ENCODE data around the gene MEIS2.

MEIS2 gene

DNA sequence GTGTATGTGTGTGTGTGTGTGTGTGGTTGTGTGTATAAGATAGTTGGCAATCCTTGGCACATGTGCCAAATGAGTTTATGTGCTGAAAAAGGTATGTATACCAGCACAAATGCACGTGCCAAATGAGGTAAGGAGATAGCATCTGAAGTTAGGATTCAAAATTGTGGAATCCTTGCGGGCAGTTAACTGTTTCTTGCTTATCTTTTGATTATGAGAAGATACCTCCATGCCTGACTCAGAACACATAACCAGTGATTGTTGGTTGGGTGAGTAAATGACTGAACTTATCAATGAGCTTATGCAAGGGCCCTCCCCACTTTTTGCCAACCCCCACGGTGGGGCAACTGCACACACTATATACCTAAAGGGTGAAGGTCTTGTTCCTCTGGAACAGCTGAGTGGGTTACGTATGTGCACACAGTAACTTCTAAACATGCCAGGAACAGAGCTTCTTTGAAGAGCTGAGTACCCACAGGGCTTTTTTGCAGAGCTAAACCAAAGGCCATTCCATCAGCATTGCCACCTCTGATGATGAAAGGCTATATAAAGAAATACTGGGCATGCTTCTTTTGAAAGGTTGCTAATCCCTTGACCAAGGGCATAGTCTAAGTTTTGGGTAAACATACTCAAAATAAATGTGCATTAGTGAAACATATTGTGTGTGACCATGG, 60.1 kb downstream of the MEIS2 start:
- H3K9me3 ChIP-seq (ENCODE audit: control insufficient read depth, insufficient read depth, low read depth, low read length): no peaks in the 10 kb centered on the region
- no peak overlapping the region for H3K27ac ChIP-seq (ENCODE audit: extremely low read depth, low read depth, low read length)
- peaks cover 0 to 12% of the 10 kb centered on the region in 2 experiments; a peak in 2 of 3 replicates for H3K36me3 ChIP-seq (ENCODE audit: control insufficient read depth in 2 of 2, insufficient read depth in 1 of 2, low read length in 2 of 2)
- ChIA-PET POLR2A (no interaction called here), CTCF (no interaction called here)
- TF ChIP-seq, protein P1, sequence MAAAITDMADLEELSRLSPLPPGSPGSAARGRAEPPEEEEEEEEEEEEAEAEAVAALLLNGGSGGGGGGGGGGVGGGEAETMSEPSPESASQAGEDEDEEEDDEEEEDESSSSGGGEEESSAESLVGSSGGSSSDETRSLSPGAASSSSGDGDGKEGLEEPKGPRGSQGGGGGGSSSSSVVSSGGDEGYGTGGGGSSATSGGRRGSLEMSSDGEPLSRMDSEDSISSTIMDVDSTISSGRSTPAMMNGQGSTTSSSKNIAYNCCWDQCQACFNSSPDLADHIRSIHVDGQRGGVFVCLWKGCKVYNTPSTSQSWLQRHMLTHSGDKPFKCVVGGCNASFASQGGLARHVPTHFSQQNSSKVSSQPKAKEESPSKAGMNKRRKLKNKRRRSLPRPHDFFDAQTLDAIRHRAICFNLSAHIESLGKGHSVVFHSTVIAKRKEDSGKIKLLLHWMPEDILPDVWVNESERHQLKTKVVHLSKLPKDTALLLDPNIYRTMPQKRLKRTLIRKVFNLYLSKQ (tag by site-specific recombination; IDR thresholded peaks at IDR 0.05; ENCODE audit: borderline replicate concordance): no peak
- H3K4me3 ChIP-seq (ENCODE audit: low read depth, low read length): no peak overlapping the region
- peaks cover 20% of the 10 kb centered on the region for H3K4me1 ChIP-seq (ENCODE audit: control insufficient read depth, insufficient read depth, low read length)

DNA sequence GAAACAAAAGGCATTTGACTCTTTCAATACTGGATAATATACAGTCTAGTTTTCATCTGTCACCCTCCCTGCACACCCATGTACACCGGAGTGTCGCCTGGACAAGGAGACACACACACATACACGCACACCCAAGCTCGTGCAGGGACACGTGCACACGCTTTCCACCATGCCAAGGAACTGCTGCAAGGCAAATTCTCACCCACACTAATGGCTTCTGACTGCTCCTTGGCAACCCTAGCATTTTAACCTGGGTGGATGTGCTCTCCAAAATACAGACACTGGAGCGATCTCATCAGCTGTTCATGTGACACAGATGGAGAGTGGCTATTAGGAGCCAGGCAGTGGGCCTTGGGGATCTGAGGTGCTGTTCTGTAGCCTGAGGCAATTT, 61.6 kb downstream of the MEIS2 start:
- CTCF ChIA-PET: interaction anchor here (0.6 kb wide), 1 partner anchor 10 kb away, joined by 3 read pairs; no protein-coding TSS in a partner anchor

More for the DNA sequence above, 61.6 kb downstream of the MEIS2 start:
- Histone ChIP-seq H3K36me3 (ENCODE audit: control insufficient read depth in 2 of 2, insufficient read depth in 1 of 2, low read length in 2 of 2) (peaks cover 0 to 5% of the 10 kb centered on the region in 2 experiments; a peak in 2 of 3 replicates), H3K27ac (ENCODE audit: extremely low read depth, low read depth, low read length) (peak overlapping the region; percentile 77), H3K9me3 (ENCODE audit: control insufficient read depth, insufficient read depth, low read depth, low read length) (no peaks in the 10 kb centered on the region), H3K4me3 (ENCODE audit: low read depth, low read length) (no peak overlapping the region), H3K4me1 (ENCODE audit: control insufficient read depth, insufficient read depth, low read length) (peaks cover 17% of the 10 kb centered on the region)
- TF ChIP-seq, protein P2, sequence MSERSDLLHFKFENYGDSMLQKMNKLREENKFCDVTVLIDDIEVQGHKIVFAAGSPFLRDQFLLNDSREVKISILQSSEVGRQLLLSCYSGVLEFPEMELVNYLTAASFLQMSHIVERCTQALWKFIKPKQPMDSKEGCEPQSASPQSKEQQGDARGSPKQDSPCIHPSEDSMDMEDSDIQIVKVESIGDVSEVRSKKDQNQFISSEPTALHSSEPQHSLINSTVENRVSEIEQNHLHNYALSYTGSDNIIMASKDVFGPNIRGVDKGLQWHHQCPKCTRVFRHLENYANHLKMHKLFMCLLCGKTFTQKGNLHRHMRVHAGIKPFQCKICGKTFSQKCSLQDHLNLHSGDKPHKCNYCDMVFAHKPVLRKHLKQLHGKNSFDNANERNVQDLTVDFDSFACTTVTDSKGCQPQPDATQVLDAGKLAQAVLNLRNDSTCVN (tag by site-specific recombination; optimal IDR thresholded peaks at IDR 0.05): peak; percentile 32
- no peak for TF ChIP-seq YY1 (tag by site-specific recombination; IDR thresholded peaks at IDR 0.05)
- TF ChIP-seq, protein P3, sequence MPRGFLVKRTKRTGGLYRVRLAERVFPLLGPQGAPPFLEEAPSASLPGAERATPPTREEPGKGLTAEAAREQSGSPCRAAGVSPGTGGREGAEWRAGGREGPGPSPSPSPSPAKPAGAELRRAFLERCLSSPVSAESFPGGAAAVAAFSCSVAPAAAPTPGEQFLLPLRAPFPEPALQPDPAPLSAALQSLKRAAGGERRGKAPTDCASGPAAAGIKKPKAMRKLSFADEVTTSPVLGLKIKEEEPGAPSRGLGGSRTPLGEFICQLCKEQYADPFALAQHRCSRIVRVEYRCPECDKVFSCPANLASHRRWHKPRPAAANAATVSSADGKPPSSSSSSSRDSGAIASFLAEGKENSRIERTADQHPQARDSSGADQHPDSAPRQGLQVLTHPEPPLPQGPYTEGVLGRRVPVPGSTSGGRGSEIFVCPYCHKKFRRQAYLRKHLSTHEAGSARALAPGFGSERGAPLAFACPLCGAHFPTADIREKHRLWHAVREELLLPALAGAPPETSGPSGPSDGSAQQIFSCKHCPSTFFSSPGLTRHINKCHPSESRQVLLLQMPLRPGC (tag by site-specific recombination; IDR thresholded peaks at IDR 0.05): no peak
- TF ChIP-seq, protein P4, sequence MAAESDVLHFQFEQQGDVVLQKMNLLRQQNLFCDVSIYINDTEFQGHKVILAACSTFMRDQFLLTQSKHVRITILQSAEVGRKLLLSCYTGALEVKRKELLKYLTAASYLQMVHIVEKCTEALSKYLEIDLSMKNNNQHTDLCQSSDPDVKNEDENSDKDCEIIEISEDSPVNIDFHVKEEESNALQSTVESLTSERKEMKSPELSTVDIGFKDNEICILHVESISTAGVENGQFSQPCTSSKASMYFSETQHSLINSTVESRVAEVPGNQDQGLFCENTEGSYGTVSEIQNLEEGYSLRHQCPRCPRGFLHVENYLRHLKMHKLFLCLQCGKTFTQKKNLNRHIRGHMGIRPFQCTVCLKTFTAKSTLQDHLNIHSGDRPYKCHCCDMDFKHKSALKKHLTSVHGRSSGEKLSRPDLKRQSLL (tag by site-specific recombination; IDR thresholded peaks at IDR 0.05): no peak
- TF ChIP-seq, protein P5, sequence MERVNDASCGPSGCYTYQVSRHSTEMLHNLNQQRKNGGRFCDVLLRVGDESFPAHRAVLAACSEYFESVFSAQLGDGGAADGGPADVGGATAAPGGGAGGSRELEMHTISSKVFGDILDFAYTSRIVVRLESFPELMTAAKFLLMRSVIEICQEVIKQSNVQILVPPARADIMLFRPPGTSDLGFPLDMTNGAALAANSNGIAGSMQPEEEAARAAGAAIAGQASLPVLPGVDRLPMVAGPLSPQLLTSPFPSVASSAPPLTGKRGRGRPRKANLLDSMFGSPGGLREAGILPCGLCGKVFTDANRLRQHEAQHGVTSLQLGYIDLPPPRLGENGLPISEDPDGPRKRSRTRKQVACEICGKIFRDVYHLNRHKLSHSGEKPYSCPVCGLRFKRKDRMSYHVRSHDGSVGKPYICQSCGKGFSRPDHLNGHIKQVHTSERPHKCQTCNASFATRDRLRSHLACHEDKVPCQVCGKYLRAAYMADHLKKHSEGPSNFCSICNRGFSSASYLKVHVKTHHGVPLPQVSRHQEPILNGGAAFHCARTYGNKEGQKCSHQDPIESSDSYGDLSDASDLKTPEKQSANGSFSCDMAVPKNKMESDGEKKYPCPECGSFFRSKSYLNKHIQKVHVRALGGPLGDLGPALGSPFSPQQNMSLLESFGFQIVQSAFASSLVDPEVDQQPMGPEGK (tag by site-specific recombination; IDR thresholded peaks at IDR 0.05): peak; percentile 7; the same call in 1 of the 2 replicates
- TF ChIP-seq, protein P6, sequence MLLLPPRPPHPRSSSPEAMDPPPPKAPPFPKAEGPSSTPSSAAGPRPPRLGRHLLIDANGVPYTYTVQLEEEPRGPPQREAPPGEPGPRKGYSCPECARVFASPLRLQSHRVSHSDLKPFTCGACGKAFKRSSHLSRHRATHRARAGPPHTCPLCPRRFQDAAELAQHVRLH (tag by site-specific recombination; IDR thresholded peaks at IDR 0.05): no peak
- TF ChIP-seq ZSCAN16 (tag by site-specific recombination; IDR thresholded peaks at IDR 0.05): no peak
- no peak for TF ChIP-seq KLF8 (tag by site-specific recombination; IDR thresholded peaks at IDR 0.05)
- POLR2A ChIA-PET: interaction anchor here (0.5 to 2.1 kb wide), 2 partner anchors 24 to 63 kb away, joined by 3 to 7 read pairs; no protein-coding TSS in a partner anchor

Measured in HEK293 (cell line).